A549 (cell line): ENCODE results near the gene OBSCN.
"Not testable (repeated sequence)": the region's sequence is repeated elsewhere in the genome, so short reads cannot be mapped to it uniquely, and the experiment has no call there.

Source experiments
- BHLHE40 ChIP-seq: IDR thresholded peaks from 2 replicates; pipeline ENCODE4 v1.6.1; 2012; ENCODE audit warnings: low read depth, low read length, inconsistent platforms
- CBX8 ChIP-seq: fragments of 200-600 bp; sonication (generic); IDR thresholded peaks from 2 replicates; pipeline ENCODE4 v1.6.1; 2016
- CEBPB ChIP-seq, 2 experiments: fragments of >200 bp in 1 of 2; sonication (Bioruptor Twin) in 1 of 2; formaldehyde crosslinking in 1 of 2; IDR thresholded peaks; 2 replicates each; pipeline ENCODE4 v1.6.1; 2012 to 2016
- EHMT2 ChIP-seq: fragments of 200-600 bp; sonication (generic); IDR thresholded peaks from 2 replicates; pipeline ENCODE4 v1.6.1; 2016; ENCODE audit warnings: antibody characterized with exemption, low read depth, mild to moderate bottlenecking, moderate library complexity
- ELK1 ChIP-seq: fragments of 150-350 bp; IDR thresholded peaks from 2 replicates; pipeline ENCODE4 v1.6.1; 2014; ENCODE audit warnings: low read depth, mild to moderate bottlenecking, low read length
- EP300 ChIP-seq, 2 experiments: fragments of >200 bp; sonication (Bioruptor Twin); formaldehyde crosslinking; IDR thresholded peaks; 2 replicates in 1 of 2; 3 replicates in 1 of 2; pipeline ENCODE4 v1.6.1; 2016 to 2017
- JUN ChIP-seq, 2 experiments: fragments of >200 bp; sonication (Bioruptor Twin); formaldehyde crosslinking; IDR thresholded peaks; 2 replicates in 1 of 2; 3 replicates in 1 of 2; pipeline ENCODE4 v1.6.1; 2016 to 2017
- MAZ ChIP-seq: fragments of 150-350 bp; IDR thresholded peaks from 2 replicates; pipeline ENCODE4 v1.6.1; 2014; ENCODE audit warnings: antibody characterized with exemption, low read depth, low read length, borderline replicate concordance
- PHF8 ChIP-seq: fragments of 200-600 bp; sonication (generic); IDR thresholded peaks from 2 replicates; pipeline ENCODE4 v1.6.1; 2016; ENCODE audit warnings: low read depth, mild to moderate bottlenecking, antibody characterized with exemption, moderate library complexity, borderline replicate concordance
- POLR2A ChIP-seq: IDR thresholded peaks from 2 replicates; pipeline ENCODE4 v1.6.1; 2012; ENCODE audit warnings: mild to moderate bottlenecking, low read length
- ZFP36 ChIP-seq: fragments of 450-650 bp; IDR thresholded peaks from 2 replicates; pipeline ENCODE4 v1.6.1; 2014; ENCODE audit warnings: borderline replicate concordance; ENCODE audit not compliant: partially characterized antibody
- ZSCAN20 ChIP-seq: fragments of 250-450 bp; sonication (Bioruptor Pico); IDR thresholded peaks from 2 replicates; pipeline ENCODE4 v1.8.0; 2022; ENCODE audit warnings: mild to moderate bottlenecking, moderate library complexity
- TF ChIP-seq, protein P1 (sequence below): fragments of >200 bp; sonication (Bioruptor Twin); formaldehyde crosslinking; IDR thresholded peaks from 3 replicates; pipeline ENCODE4 v1.5.1; 2016
- TF ChIP-seq, protein P2 (sequence below): IDR thresholded peaks from 2 replicates; pipeline ENCODE4 v1.6.1; 2012

- not testable (repeated sequence) for TF ChIP-seq POLR2A; BHLHE40; CEBPB (IDR thresholded peaks at IDR 0.05); ELK1; EP300 (IDR thresholded peaks at IDR 0.05); MAZ; EHMT2; ZFP36; JUN (IDR thresholded peaks at IDR 0.05); PHF8; CBX8; ZSCAN20 (CRISPR knock-in tag)
- TF ChIP-seq, protein P1, sequence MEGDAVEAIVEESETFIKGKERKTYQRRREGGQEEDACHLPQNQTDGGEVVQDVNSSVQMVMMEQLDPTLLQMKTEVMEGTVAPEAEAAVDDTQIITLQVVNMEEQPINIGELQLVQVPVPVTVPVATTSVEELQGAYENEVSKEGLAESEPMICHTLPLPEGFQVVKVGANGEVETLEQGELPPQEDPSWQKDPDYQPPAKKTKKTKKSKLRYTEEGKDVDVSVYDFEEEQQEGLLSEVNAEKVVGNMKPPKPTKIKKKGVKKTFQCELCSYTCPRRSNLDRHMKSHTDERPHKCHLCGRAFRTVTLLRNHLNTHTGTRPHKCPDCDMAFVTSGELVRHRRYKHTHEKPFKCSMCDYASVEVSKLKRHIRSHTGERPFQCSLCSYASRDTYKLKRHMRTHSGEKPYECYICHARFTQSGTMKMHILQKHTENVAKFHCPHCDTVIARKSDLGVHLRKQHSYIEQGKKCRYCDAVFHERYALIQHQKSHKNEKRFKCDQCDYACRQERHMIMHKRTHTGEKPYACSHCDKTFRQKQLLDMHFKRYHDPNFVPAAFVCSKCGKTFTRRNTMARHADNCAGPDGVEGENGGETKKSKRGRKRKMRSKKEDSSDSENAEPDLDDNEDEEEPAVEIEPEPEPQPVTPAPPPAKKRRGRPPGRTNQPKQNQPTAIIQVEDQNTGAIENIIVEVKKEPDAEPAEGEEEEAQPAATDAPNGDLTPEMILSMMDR: not testable (repeated sequence)
- TF ChIP-seq, protein P2, sequence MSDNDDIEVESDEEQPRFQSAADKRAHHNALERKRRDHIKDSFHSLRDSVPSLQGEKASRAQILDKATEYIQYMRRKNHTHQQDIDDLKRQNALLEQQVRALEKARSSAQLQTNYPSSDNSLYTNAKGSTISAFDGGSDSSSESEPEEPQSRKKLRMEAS: not testable (repeated sequence)
Measured at GRCh38 chr1:228173528-228174481, 34.0 kb upstream of the OBSCN start.
